H1 (cell line): ENCODE measurements around the gene TRIM29. TPM values are rescaled to one million over a fixed set of nuclear protein-coding genes. Genes with fewer than 3 reads are reported as not detected.

ENCODE experiments used
- CTCF ChIA-PET: fragments of 300-600 bp; sonication (Branson Sonifier 250); formaldehyde crosslinking; loops from one replicate; lab custom pipeline; 2021; ENCODE audit not compliant: partially characterized antibody; lab: Charles Lee
- POLR2A ChIA-PET: fragments of 300-600 bp; sonication (Branson Sonifier 250); formaldehyde crosslinking; loops from one replicate; lab custom pipeline; 2021; ENCODE audit warnings: inconsistent platforms; ENCODE audit not compliant: partially characterized antibody; lab: Charles Lee
- DNase-seq, 2 experiments: peaks; one replicate each; pipeline versions ENCODE4 v3.0.0 to v3.0.0-alpha.2; 2010 to 2022; ENCODE audit warnings: low spot score in 2 of 2, low read depth in 1 of 2, mixed read lengths in 1 of 2
- FAIRE-seq: peaks from 2 replicates; lab custom pipeline; 2011; peaks lifted over from hg19 to GRCh38; lab: Jason Lieb, UNC
- H2AFZ ChIP-seq: 2 replicates; pipeline ENCODE4 v1.8.1; 2012; ENCODE audit warnings: low read length, inconsistent platforms
- H2AK5ac ChIP-seq: 2 replicates; pipeline ENCODE4 v1.6.1; 2013; ENCODE audit warnings: low read depth, low read length
- H2BK120ac ChIP-seq: replicated peaks from 2 replicates; pipeline ENCODE3; 2013; ENCODE audit warnings: low read depth, low read length, inconsistent platforms
- H2BK12ac ChIP-seq: 2 replicates; pipeline ENCODE4 v1.6.1; 2013; ENCODE audit warnings: low read depth, low read length
- H2BK15ac ChIP-seq: 2 replicates; pipeline ENCODE4 v1.6.1; 2013; ENCODE audit warnings: low read length
- H2BK20ac ChIP-seq: 2 replicates; pipeline ENCODE4 v1.6.1; 2013; ENCODE audit warnings: low read length
- H2BK5ac ChIP-seq: 2 replicates; pipeline ENCODE4 v1.6.1; 2013; ENCODE audit warnings: low read depth, low read length
- H3K14ac ChIP-seq: 2 replicates; pipeline ENCODE4 v1.6.1; 2013; ENCODE audit warnings: inconsistent platforms; ENCODE audit not compliant: insufficient read length
- H3K18ac ChIP-seq: 2 replicates; pipeline ENCODE4 v1.6.1; 2013; ENCODE audit warnings: low read length; ENCODE audit errors: extremely low read depth
- H3K23ac ChIP-seq: 2 replicates; pipeline ENCODE4 v1.6.1; 2013; ENCODE audit warnings: inconsistent platforms; ENCODE audit not compliant: insufficient read length
- H3K23me2 ChIP-seq: 2 replicates; pipeline ENCODE4 v1.6.1; 2013; ENCODE audit warnings: low read depth, low read length
- H3K27ac ChIP-seq: 2 replicates; pipeline ENCODE4 v1.6.1; 2011; ENCODE audit warnings: low read depth, low read length, inconsistent platforms
- H3K27me3 ChIP-seq, 4 experiments: replicated peaks in 1 of 4; 1 replicate in 1 of 4; 2 replicates in 3 of 4; pipeline versions ENCODE4 v1.6.1 to v1.8.1; 2011 to 2013; ENCODE audit warnings: low read length in 3 of 4, mild to moderate bottlenecking in 3 of 4, inconsistent platforms in 2 of 4, mixed read lengths in 2 of 4, moderate library complexity in 1 of 4; ENCODE audit not compliant: control insufficient read depth in 3 of 4, insufficient read depth in 3 of 4; ENCODE audit errors: extremely low read depth in 1 of 4
- H3K36me3 ChIP-seq, 4 experiments: 2 replicates each; pipeline versions ENCODE4 v1.6.1 to v1.8.1; 2011 to 2013; ENCODE audit warnings: mild to moderate bottlenecking in 4 of 4, low read length in 3 of 4, moderate library complexity in 2 of 4, control low read depth in 1 of 4, inconsistent platforms in 1 of 4; ENCODE audit not compliant: insufficient read depth in 4 of 4, control insufficient read depth in 2 of 4
- H3K4ac ChIP-seq: replicated peaks from 2 replicates; pipeline ENCODE3; 2013; ENCODE audit warnings: low read length, low read depth, mixed read lengths, inconsistent platforms; ENCODE audit not compliant: insufficient read length
- H3K4me1 ChIP-seq, 4 experiments: replicated peaks in 1 of 4; 1 replicate in 1 of 4; 2 replicates in 3 of 4; pipeline versions ENCODE4 v1.6.1 to v1.8.1; 2011 to 2013; ENCODE audit warnings: low read length in 3 of 4, inconsistent platforms in 2 of 4, mixed read lengths in 1 of 4; ENCODE audit not compliant: insufficient read depth in 4 of 4, control insufficient read depth in 3 of 4
- H3K4me2 ChIP-seq, 2 experiments: 2 replicates each; pipeline versions ENCODE4 v1.6.1 to v1.8.1; 2011 to 2013; ENCODE audit warnings: low read depth in 2 of 2, low read length in 2 of 2, control low read depth in 1 of 2, inconsistent platforms in 1 of 2, mild to moderate bottlenecking in 1 of 2; ENCODE audit not compliant: insufficient read depth in 1 of 2
- H3K4me3 ChIP-seq, 4 experiments: fragments of 200-600, 300-600 bp in 1 of 4; sonication (generic), shearing (Covaris generic), sonication (Bioruptor Twin) in 1 of 4; 2 replicates each; pipeline versions ENCODE4 v1.5.1 to v1.8.1; 2011 to 2016; ENCODE audit warnings: low read length in 4 of 4, low read depth in 3 of 4, control low read depth in 2 of 4, inconsistent platforms in 2 of 4, mild to moderate bottlenecking in 2 of 4, mixed read lengths in 1 of 4, moderate library complexity in 1 of 4; ENCODE audit not compliant: insufficient read depth in 2 of 4; ENCODE audit errors: extremely low read depth in 1 of 4
- H3K56ac ChIP-seq: replicated peaks from 2 replicates; pipeline ENCODE3; 2013; ENCODE audit warnings: low read depth, mild to moderate bottlenecking, mixed read lengths, low read length, inconsistent platforms; ENCODE audit not compliant: insufficient read length
- H3K79me1 ChIP-seq: 2 replicates; pipeline ENCODE4 v1.6.1; 2013; ENCODE audit warnings: low read depth, low read length, control low read depth
- H3K79me2 ChIP-seq, 2 experiments: 2 replicates each; pipeline versions ENCODE4 v1.6.1 to v1.8.1; 2012 to 2013; ENCODE audit warnings: low read length in 2 of 2, mild to moderate bottlenecking in 2 of 2, inconsistent platforms in 1 of 2; ENCODE audit not compliant: insufficient read depth in 2 of 2, control insufficient read depth in 1 of 2
- H3K9ac ChIP-seq, 4 experiments: replicated peaks in 1 of 4; 1 replicate in 1 of 4; 2 replicates in 3 of 4; pipeline versions ENCODE4 v1.6.1 to v1.8.1; 2011 to 2013; ENCODE audit warnings: low read depth in 3 of 4, low read length in 3 of 4, control low read depth in 2 of 4, mild to moderate bottlenecking in 2 of 4, moderate library complexity in 2 of 4, inconsistent platforms in 1 of 4; ENCODE audit errors: extremely low read depth in 1 of 4
- H3K9me3 ChIP-seq, 2 experiments: 2 replicates each; pipeline versions ENCODE4 v1.6.1 to v1.8.1; 2012 to 2013; ENCODE audit warnings: mild to moderate bottlenecking in 2 of 2, moderate library complexity in 2 of 2, control low read depth in 1 of 2, inconsistent platforms in 1 of 2, low read depth in 1 of 2, low read length in 1 of 2, mixed read lengths in 1 of 2; ENCODE audit not compliant: insufficient read depth in 2 of 2
- H4K20me1 ChIP-seq, 2 experiments: replicated peaks in 1 of 2; 2 replicates each; pipeline versions ENCODE3 to v1.8.1; 2011 to 2013; ENCODE audit warnings: inconsistent platforms in 2 of 2, low read length in 2 of 2, mild to moderate bottlenecking in 1 of 2; ENCODE audit not compliant: insufficient read depth in 2 of 2, control insufficient read depth in 1 of 2
- H4K5ac ChIP-seq: 2 replicates; pipeline ENCODE4 v1.6.1; 2013; ENCODE audit warnings: low read length, low read depth, mixed read lengths, inconsistent platforms; ENCODE audit not compliant: insufficient read length
- H4K8ac ChIP-seq: 2 replicates; pipeline ENCODE4 v1.8.0; 2013; ENCODE audit warnings: mild to moderate bottlenecking, moderate library complexity, low read length, inconsistent platforms; ENCODE audit not compliant: insufficient read depth; ENCODE audit errors: extremely low read depth
- H4K91ac ChIP-seq: replicated peaks from 2 replicates; pipeline ENCODE3; 2013; ENCODE audit warnings: low read length, mixed read lengths, inconsistent platforms; ENCODE audit not compliant: insufficient read length
- CHD1 ChIP-seq: IDR thresholded peaks from 2 replicates; pipeline ENCODE4 v1.6.1; 2012; ENCODE audit warnings: low read depth, low read length, improper control_type of control experiment
- FOSL1 ChIP-seq: IDR thresholded peaks from 2 replicates; pipeline ENCODE4 v1.6.1; 2011; ENCODE audit warnings: mild to moderate bottlenecking, low read depth, low read length, moderate library complexity; ENCODE audit not compliant: insufficient read depth
- GTF2F1 ChIP-seq: IDR thresholded peaks from 2 replicates; pipeline ENCODE4 v1.6.1; 2012; ENCODE audit warnings: low read depth, low read length, improper control_type of control experiment, borderline replicate concordance
- HDAC2 ChIP-seq, 2 experiments: fragments of 300-600 bp in 1 of 2; sonication (generic) in 1 of 2; IDR thresholded peaks; 2 replicates each; pipeline ENCODE4 v1.6.1; 2011 to 2012; ENCODE audit warnings: low read depth in 2 of 2, low read length in 2 of 2, mild to moderate bottlenecking in 2 of 2, moderate library complexity in 2 of 2, borderline replicate concordance in 1 of 2, inconsistent platforms in 1 of 2
- RAD21 ChIP-seq, 2 experiments: IDR thresholded peaks in 1 of 2; conservative IDR thresholded peaks in 1 of 2; 2 replicates each; pipeline ENCODE4 v1.6.1; 2011; ENCODE audit warnings: low read depth in 2 of 2, low read length in 2 of 2, improper control_type of control experiment in 1 of 2, inconsistent platforms in 1 of 2, mild to moderate bottlenecking in 1 of 2, moderate library complexity in 1 of 2
- RNF2 ChIP-seq: fragments of 200-900, 300-1000 bp; sonication (generic); IDR thresholded peaks from 2 replicates; pipeline ENCODE4 v1.7.1; 2016; ENCODE audit warnings: borderline replicate concordance, low read depth, mild to moderate bottlenecking, antibody characterized with exemption, low read length; ENCODE audit not compliant: poor library complexity, severe bottlenecking; ENCODE audit errors: missing control alignments
- SP1 ChIP-seq: IDR thresholded peaks from 2 replicates; pipeline ENCODE4 v1.6.1; 2011; ENCODE audit warnings: low read depth, low read length
- WGBS, 2 experiments: shearing (Covaris generic) in 1 of 2; methylation state at CpG; one replicate each; pipeline versions ENCODE4 v1.1.6 to v1.1.7; 2013 to 2015; ENCODE audit warnings: low lambda C conversion rate in 2 of 2, mixed read lengths in 2 of 2, inconsistent platforms in 1 of 2, low coverage in 1 of 2, missing lambda C conversion rate in 1 of 2; ENCODE audit not compliant: insufficient replicate concordance in 2 of 2, insufficient coverage in 1 of 2, insufficient read length in 1 of 2; ENCODE audit errors: extremely low coverage in 1 of 2, missing lambda C conversion rate in 1 of 2; 5-methylcytosine and 5-hydroxymethylcytosine counted together
- polyA plus RNA-seq, 7 experiments: library from polyadenylated mRNA; depleted of rRNA in 3 of 7; stranded (reverse) in 5 of 7; unstranded in 2 of 7; fragments of >200 nt in 5 of 7; fragments of 200-250 nt in 2 of 7; gene quantifications; 1 replicate in 5 of 7; 2 replicates in 1 of 7; 4 replicates in 1 of 7; pipeline versions ENCODE4 v1.2.1 to v1.2.3, GENCODE V29; 2011 to 2013; ENCODE audit warnings: missing spikeins in 2 of 7, mixed read lengths in 2 of 7
- total RNA-seq: library from RNA; stranded (reverse); fragmentation: NEBNext Ultra II Directional; extraction: Animal tissue kit (Norgen Biotek cat#: 25700); gene quantifications from 2 replicates; pipeline ENCODE4 v1.2.1, GENCODE V29; 2021

The TRIM29 gene
- total and polyA plus RNA-seq, 2 of the 8 experiments (the other 6 are each of a cell fraction or from before 2014, with no cell fraction given) = 0.17 to 0.43 TPM

DNA sequence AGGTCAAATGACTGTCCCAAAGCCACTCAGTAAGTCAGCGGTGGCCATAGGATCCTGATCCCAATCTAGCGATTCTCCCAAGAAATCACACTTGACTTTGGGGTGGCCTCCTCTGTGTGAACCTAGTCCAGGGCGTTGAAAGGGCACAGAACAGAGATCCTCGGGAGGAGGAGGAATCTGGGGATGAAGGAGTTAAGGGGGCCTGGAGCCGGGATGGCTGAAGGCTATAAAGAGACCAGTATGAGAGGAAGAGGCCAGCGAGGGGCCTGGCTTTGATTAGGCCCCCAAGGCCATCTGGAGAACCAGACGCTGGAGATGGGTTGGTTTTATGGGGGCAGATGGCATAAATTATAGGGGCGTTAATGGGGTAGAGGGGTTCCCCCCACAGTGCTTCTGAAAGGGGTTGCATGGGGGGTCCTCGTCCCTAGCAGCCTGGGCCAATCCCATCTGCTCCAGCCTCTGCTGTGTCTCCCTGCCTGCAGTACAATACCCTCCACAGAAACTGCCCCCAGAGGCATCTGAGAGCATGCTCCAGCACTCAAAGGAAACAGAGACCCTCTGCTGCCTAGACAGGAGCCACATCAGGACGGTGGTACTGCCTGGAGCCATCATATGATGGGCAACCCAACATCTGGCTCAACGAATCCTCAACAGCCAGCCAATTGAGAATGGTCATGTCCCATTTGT is 35.2 kb upstream of the TRIM29 start:
- CTCF ChIA-PET = interaction anchor here (0.6 to 10.5 kb wide), 14 partner anchors 7 to 533 kb away, joined by 3 to 394 read pairs (median 4); partner anchors contain the start of gene OAF
- H4K5ac ChIP-seq = no peak overlapping the region

More for the DNA sequence above, 35.2 kb upstream of the TRIM29 start:
- POLR2A ChIA-PET = no interaction called here
- no peak overlapping the region for H3K56ac ChIP-seq
- H2BK12ac ChIP-seq = 0 out of 2 replicates have a peak overlapping the region, but pooled peaks have one; percentile 21
- H3K79me2 ChIP-seq = no peaks in the 10 kb centered on the region
- H3K14ac ChIP-seq = no peak overlapping the region
- peaks cover 0 to 15% (median 3%) of the 10 kb centered on the region in 4 experiments; a peak in 5 of 7 replicates for H3K4me1 ChIP-seq
- H4K20me1 ChIP-seq = peaks cover 0 to 3% of the 10 kb centered on the region in 2 experiments
- peaks cover 5% of the 10 kb centered on the region; the same call in 1 of the 2 replicates for H3K23me2 ChIP-seq
- H3K18ac ChIP-seq = no peak overlapping the region
- H2BK20ac ChIP-seq = no peak overlapping the region
- TF ChIP-seq CHD1 = no peak
- no peak for TF ChIP-seq HDAC2 (IDR thresholded peaks at IDR 0.05; ENCODE audit: borderline replicate concordance in 1 of 2, low read depth in 2 of 2, low read length in 2 of 2)
- TF ChIP-seq RNF2 = no peak
- no peak for TF ChIP-seq RAD21 (IDR thresholded peaks at IDR 0.05 in 1 of 2, conservative IDR thresholded peaks at IDR 0.05 in 1 of 2; ENCODE audit: low read depth in 2 of 2, low read length in 2 of 2)
- TF ChIP-seq SP1 = no peak
- TF ChIP-seq GTF2F1 = no peak
- TF ChIP-seq FOSL1 = no peak
- H2BK15ac ChIP-seq = no peak overlapping the region
- WGBS, 2 experiments = 91% methylated on average over 11 of the region's 11 CpGs; no CpG with 5 or more reads in 1 of the 2 experiments
- FAIRE-seq (no peak), DNase-seq (no peak)
- H3K9ac ChIP-seq = no peak overlapping the region
- H3K27me3 ChIP-seq = peaks cover 13 to 66% (median 39%) of the 10 kb centered on the region in 4 experiments
- no peak overlapping the region for H2AFZ ChIP-seq
- no peak overlapping the region for H2AK5ac ChIP-seq
- no peaks in the 10 kb centered on the region for H3K9me3 ChIP-seq
- H2BK5ac ChIP-seq = no peak overlapping the region
- H4K91ac ChIP-seq = no peak overlapping the region
- no peaks in the 10 kb centered on the region for H3K79me1 ChIP-seq
- no peak overlapping the region for H4K8ac ChIP-seq
- no peaks in the 10 kb centered on the region for H3K36me3 ChIP-seq
- no peak overlapping the region for H3K4me3 ChIP-seq
- peak overlapping the region; percentile 43 for H2BK120ac ChIP-seq
- H3K23ac ChIP-seq = no peak overlapping the region
- H3K4ac ChIP-seq = no peak overlapping the region
- no peak overlapping the region for H3K27ac ChIP-seq
- H3K4me2 ChIP-seq = no peak overlapping the region
